Panc1 (cell line): ENCODE results near the gene MMS22L. TPM values are rescaled to one million over a fixed set of nuclear protein-coding genes. Genes with fewer than 3 reads are reported as not detected.

Experiments
- ATAC-seq: fragments of 200-7000 bp; cut with Tn5 transposase; 2 replicates; pipeline ENCODE4 v1.9.1; 2020; ENCODE audit warnings: mild to moderate bottlenecking, moderate library complexity
- BruUV-seq: library from RNA; stranded (reverse); fragments of 400-500 nt; replicated peaks from 2 replicates; lab custom pipeline; 2021; lab: Mats Ljungman, UMichigan
- CTCF ChIA-PET: fragments of 300-600 bp; sonication (Branson Sonifier 250); formaldehyde crosslinking; loops from one replicate; lab custom pipeline; 2022; ENCODE audit warnings: antibody characterized with exemption; lab: Charles Lee
- POLR2A ChIA-PET: fragments of 300-600 bp; sonication (Branson Sonifier 250); formaldehyde crosslinking; loops from one replicate; lab custom pipeline; 2022; ENCODE audit warnings: antibody characterized with exemption; lab: Charles Lee
- DNase-seq: peaks from one replicate; pipeline ENCODE4 v3.0.0-alpha.2; 2010; ENCODE audit warnings: low read depth, low spot score
- H3K27ac ChIP-seq: 2 replicates; pipeline ENCODE4 v1.5.1; 2011; ENCODE audit warnings: mild to moderate bottlenecking, low read length, inconsistent platforms
- H3K27me3 ChIP-seq: fragments of 200-500 bp; sonication (Bioruptor generic); 2 replicates; pipeline ENCODE4 v1.6.0; 2014; ENCODE audit warnings: low read length, inconsistent platforms; ENCODE audit not compliant: control insufficient read depth, insufficient read depth
- H3K36me3 ChIP-seq: fragments of 200-500 bp; sonication (Bioruptor generic); 2 replicates; pipeline ENCODE4 v1.5.1; 2014; ENCODE audit warnings: inconsistent platforms, mild to moderate bottlenecking, low read length, moderate library complexity; ENCODE audit not compliant: control insufficient read depth, insufficient read depth
- H3K4me1 ChIP-seq: 2 replicates; pipeline ENCODE4 v1.5.1; 2011; ENCODE audit warnings: inconsistent platforms, mild to moderate bottlenecking, low read length, moderate library complexity; ENCODE audit not compliant: control insufficient read depth, insufficient read depth
- H3K4me3 ChIP-seq, 2 experiments: 2 replicates each; pipeline ENCODE4 v1.5.1; 2011 to 2012; ENCODE audit warnings: low read depth in 2 of 2, low read length in 2 of 2, mild to moderate bottlenecking in 2 of 2, inconsistent platforms in 1 of 2, moderate library complexity in 1 of 2
- H3K9me3 ChIP-seq: fragments of 200-500 bp; sonication (Bioruptor generic); 2 replicates; pipeline ENCODE4 v1.5.1; 2014; ENCODE audit warnings: low read depth, mild to moderate bottlenecking, inconsistent platforms, low read length, moderate library complexity; ENCODE audit not compliant: control insufficient read depth, insufficient read depth
- CTCF ChIP-seq: fragments of 450-650 bp; IDR thresholded peaks from 2 replicates; pipeline ENCODE4 v1.5.1; 2017; ENCODE audit warnings: mild to moderate bottlenecking
- POLR2AphosphoS5 ChIP-seq: IDR thresholded peaks from 2 replicates; pipeline ENCODE4 v1.6.1; 2012; ENCODE audit warnings: mild to moderate bottlenecking, low read depth, low read length, moderate library complexity
- REST ChIP-seq, 2 experiments: IDR thresholded peaks; 2 replicates each; pipeline ENCODE4 v1.6.1; 2011 to 2012; ENCODE audit warnings: low read depth in 2 of 2, control low read depth in 1 of 2, low read length in 1 of 2, mild to moderate bottlenecking in 1 of 2, moderate library complexity in 1 of 2; ENCODE audit not compliant: insufficient read depth in 1 of 2
- SIN3A ChIP-seq: IDR thresholded peaks from 2 replicates; pipeline ENCODE4 v1.6.1; 2012; ENCODE audit warnings: low read depth, mild to moderate bottlenecking, low read length, moderate library complexity, borderline replicate concordance; ENCODE audit not compliant: insufficient read depth
- TCF7L2 ChIP-seq: IDR thresholded peaks from 2 replicates; pipeline ENCODE4 v1.6.1; 2011; ENCODE audit warnings: mild to moderate bottlenecking, low read depth, low read length, inconsistent platforms
- in situ Hi-C: cut with HindIII; loops from 2 replicates; pipeline ENCODE4 v1.10.0; 2016; ENCODE audit warnings: low sequenced_read_pairs, low pct_unique_long_range_greater_than_20kb
- intact Hi-C: fragments of 100-400 bp; cut with micrococcal nuclease; formaldehyde crosslinking; loops from one replicate; pipeline ENCODE4 v1.10.0; 2022; ENCODE audit not compliant: unreplicated experiment
- total RNA-seq: library from RNA; stranded (reverse); gene quantifications from one replicate; pipeline ENCODE4 v1.2.1, GENCODE V29; 2021; ENCODE audit not compliant: unreplicated experiment

Gene MMS22L
- total RNA-seq, 1 experiment from 2014 or later: 28.5 TPM

GRCh38 chr6:97110149-97110548, 172.9 kb downstream of the MMS22L start:
- no peaks in the 10 kb centered on the region for H3K4me1 ChIP-seq
- no TSS peak for BruUV-seq
- H3K36me3 ChIP-seq: no peaks in the 10 kb centered on the region
- POLR2A ChIA-PET: no interaction called here
- intact Hi-C loops: no loop called here
- H3K27ac ChIP-seq: no peak overlapping the region
- ATAC-seq (no peak), DNase-seq (no peak)
- no peak for TF ChIP-seq SIN3A
- TF ChIP-seq REST (IDR thresholded peaks at IDR 0.05; ENCODE audit: insufficient read depth in 1 of 2, low read depth in 2 of 2, low read length in 1 of 2): no peak
- TF ChIP-seq POLR2AphosphoS5: no peak
- no peak for TF ChIP-seq CTCF
- in situ Hi-C loops: no loop called here
- no peaks in the 10 kb centered on the region; the same call in 1 of the 2 replicates for H3K27me3 ChIP-seq
- H3K4me3 ChIP-seq: no peak overlapping the region
- no peaks in the 10 kb centered on the region for H3K9me3 ChIP-seq
- CTCF ChIA-PET: interaction anchor here (0.8 kb wide), 1 partner anchor 15 kb away, joined by 9 read pairs; no protein-coding TSS in a partner anchor

GRCh38 chr6:97109444-97109843, 173.6 kb downstream of the MMS22L start:
- in situ Hi-C loops (no loop called here), intact Hi-C loops (no loop called here)
- no peaks in the 10 kb centered on the region; the same call in 1 of the 2 replicates for H3K27me3 ChIP-seq
- ChIA-PET POLR2A (no interaction called here), CTCF (no interaction called here)
- TF ChIP-seq REST (IDR thresholded peaks at IDR 0.05; ENCODE audit: insufficient read depth in 1 of 2, low read depth in 2 of 2, low read length in 1 of 2) (no peak), TCF7L2 (no peak), SIN3A (no peak), CTCF (no peak), POLR2AphosphoS5 (no peak)
- no peak overlapping the region for H3K4me3 ChIP-seq
- H3K9me3 ChIP-seq: no peaks in the 10 kb centered on the region
- no peak overlapping the region for H3K27ac ChIP-seq
- BruUV-seq: no TSS peak
- ATAC-seq (no peak), DNase-seq (no peak)
- no peaks in the 10 kb centered on the region for H3K4me1 ChIP-seq
- H3K36me3 ChIP-seq: no peaks in the 10 kb centered on the region
